Fibroblast of lung (primary cell): ENCODE results near the gene NOL4L. TPM values are rescaled to one million over a fixed set of nuclear protein-coding genes. Genes with fewer than 3 reads are reported as not detected.
"Not testable (repeated sequence)": the region's sequence is repeated elsewhere in the genome, so short reads cannot be mapped to it uniquely, and the experiment has no call there.

Experiments used
- DNase-seq, 2 donors: peaks; one replicate each; pipeline versions ENCODE4 v3.0.0 to v3.0.0-alpha.2; 2010; ENCODE audit warnings: low read depth in 2 of 2
- H2AFZ ChIP-seq: 2 replicates; pipeline ENCODE4 v1.5.1; 2012; ENCODE audit warnings: low read length, control low read depth, inconsistent platforms
- H3K27ac ChIP-seq: 2 replicates; pipeline ENCODE4 v1.5.1; 2011; ENCODE audit warnings: low read length, control low read depth; ENCODE audit not compliant: insufficient read depth
- H3K27me3 ChIP-seq: 2 replicates; pipeline ENCODE4 v1.5.1; 2011; ENCODE audit warnings: mild to moderate bottlenecking, low read length; ENCODE audit not compliant: control insufficient read depth, insufficient read depth
- H3K36me3 ChIP-seq: 2 replicates; pipeline ENCODE4 v1.5.1; 2011; ENCODE audit warnings: low read length; ENCODE audit not compliant: control insufficient read depth, insufficient read depth
- H3K4me1 ChIP-seq: 2 replicates; pipeline ENCODE4 v1.5.1; 2011; ENCODE audit warnings: low read length; ENCODE audit not compliant: control insufficient read depth, insufficient read depth; ENCODE audit errors: extremely low read depth
- H3K4me2 ChIP-seq: 2 replicates; pipeline ENCODE4 v1.5.1; 2011; ENCODE audit warnings: low read length, control low read depth; ENCODE audit not compliant: insufficient read depth; ENCODE audit errors: extremely low read depth
- H3K4me3 ChIP-seq, 4 experiments: fragments of 200-600 bp in 1 of 4; sonication (generic) in 1 of 4; replicated peaks in 1 of 4; 2 replicates each; pipeline ENCODE4 v1.5.1; 2011 to 2016; ENCODE audit warnings: low read length in 4 of 4, low read depth in 3 of 4, mild to moderate bottlenecking in 3 of 4, control low read depth in 2 of 4, inconsistent platforms in 1 of 4, mixed read lengths in 1 of 4; ENCODE audit not compliant: insufficient read depth in 1 of 4; ENCODE audit errors: control extremely low read depth in 1 of 4
- H3K79me2 ChIP-seq: 2 replicates; pipeline ENCODE4 v1.5.1; 2012; ENCODE audit warnings: mild to moderate bottlenecking, low read length, inconsistent platforms; ENCODE audit not compliant: control insufficient read depth, insufficient read depth
- H3K9ac ChIP-seq: 2 replicates; pipeline ENCODE4 v1.5.1; 2011; ENCODE audit warnings: mild to moderate bottlenecking, low read length, control low read depth; ENCODE audit not compliant: insufficient read depth
- H3K9me3 ChIP-seq: 2 replicates; pipeline ENCODE4 v1.5.1; 2012; ENCODE audit warnings: low read depth, low read length; ENCODE audit not compliant: control insufficient read depth, insufficient read depth
- H4K20me1 ChIP-seq: 2 replicates; pipeline ENCODE4 v1.5.1; 2011; ENCODE audit warnings: low read length; ENCODE audit not compliant: control insufficient read depth, insufficient read depth; ENCODE audit errors: extremely low read depth
- EZH2 ChIP-seq: IDR thresholded peaks from 2 replicates; pipeline ENCODE4 v1.5.1; 2012; ENCODE audit warnings: low read length, control low read depth, mild to moderate bottlenecking; ENCODE audit errors: missing control alignments
- polyA plus RNA-seq, 2 donors: library from polyadenylated mRNA; depleted of rRNA in 1 of 2; stranded (reverse) in 1 of 2; unstranded in 1 of 2; fragments of >200 nt; gene quantifications; 2 replicates each; pipeline ENCODE4 v1.2.1, GENCODE V29; 2011 to 2012; ENCODE audit warnings: missing spikeins in 1 of 2
- total RNA-seq: library from RNA; depleted of rRNA; stranded (reverse); fragments of >200 nt; gene quantifications from 2 replicates; pipeline ENCODE4 v1.2.1, GENCODE V29; 2014
- TF ChIP-seq, protein P1 (sequence below), 2 donors: IDR thresholded peaks in 1 of 2; conservative IDR thresholded peaks in 1 of 2; 1 replicate in 1 of 2; 2 replicates in 1 of 2; pipeline ENCODE4 v1.5.1; 2011 to 2012; ENCODE audit warnings: low read length in 2 of 2, control low read depth in 1 of 2, inconsistent platforms in 1 of 2, low read depth in 1 of 2, mild to moderate bottlenecking in 1 of 2

Gene NOL4L
- total and polyA plus RNA-seq, 2 donors (not counting 1 experiment from before 2014, with no cell fraction given) = 3.2 to 4.0 TPM

GRCh38 chr20:32578062-32578461 is 7.1 kb downstream of the NOL4L start:
- not testable (repeated sequence) for H3K27ac ChIP-seq, H2AFZ ChIP-seq, H3K4me3 ChIP-seq, H3K4me2 ChIP-seq, DNase-seq, H3K27me3 ChIP-seq, H3K36me3 ChIP-seq, H3K4me1 ChIP-seq, H3K79me2 ChIP-seq, H3K9ac ChIP-seq, H4K20me1 ChIP-seq, H3K9me3 ChIP-seq

GRCh38 chr20:32577657-32578056 is 7.5 kb downstream of the NOL4L start:
- H3K27ac ChIP-seq = no peak overlapping the region
- TF ChIP-seq, protein P1, sequence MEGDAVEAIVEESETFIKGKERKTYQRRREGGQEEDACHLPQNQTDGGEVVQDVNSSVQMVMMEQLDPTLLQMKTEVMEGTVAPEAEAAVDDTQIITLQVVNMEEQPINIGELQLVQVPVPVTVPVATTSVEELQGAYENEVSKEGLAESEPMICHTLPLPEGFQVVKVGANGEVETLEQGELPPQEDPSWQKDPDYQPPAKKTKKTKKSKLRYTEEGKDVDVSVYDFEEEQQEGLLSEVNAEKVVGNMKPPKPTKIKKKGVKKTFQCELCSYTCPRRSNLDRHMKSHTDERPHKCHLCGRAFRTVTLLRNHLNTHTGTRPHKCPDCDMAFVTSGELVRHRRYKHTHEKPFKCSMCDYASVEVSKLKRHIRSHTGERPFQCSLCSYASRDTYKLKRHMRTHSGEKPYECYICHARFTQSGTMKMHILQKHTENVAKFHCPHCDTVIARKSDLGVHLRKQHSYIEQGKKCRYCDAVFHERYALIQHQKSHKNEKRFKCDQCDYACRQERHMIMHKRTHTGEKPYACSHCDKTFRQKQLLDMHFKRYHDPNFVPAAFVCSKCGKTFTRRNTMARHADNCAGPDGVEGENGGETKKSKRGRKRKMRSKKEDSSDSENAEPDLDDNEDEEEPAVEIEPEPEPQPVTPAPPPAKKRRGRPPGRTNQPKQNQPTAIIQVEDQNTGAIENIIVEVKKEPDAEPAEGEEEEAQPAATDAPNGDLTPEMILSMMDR (conservative IDR thresholded peaks at IDR 0.05 in 1 of 2, IDR thresholded peaks at IDR 0.05 in 1 of 2; ENCODE audit: low read depth in 1 of 2, low read length in 2 of 2) = no peak
- H3K4me1 ChIP-seq = peaks cover 7% of the 10 kb centered on the region
- no peaks in the 10 kb centered on the region for H4K20me1 ChIP-seq
- H3K9me3 ChIP-seq = no peaks in the 10 kb centered on the region
- H3K36me3 ChIP-seq = no peaks in the 10 kb centered on the region
- no peaks in the 10 kb centered on the region for H3K27me3 ChIP-seq
- H3K4me2 ChIP-seq = no peak overlapping the region
- no peak overlapping the region for H3K4me3 ChIP-seq
- H3K9ac ChIP-seq = no peak overlapping the region
- DNase-seq = no peak
- no peak overlapping the region for H2AFZ ChIP-seq
- H3K79me2 ChIP-seq = no peaks in the 10 kb centered on the region

DNA sequence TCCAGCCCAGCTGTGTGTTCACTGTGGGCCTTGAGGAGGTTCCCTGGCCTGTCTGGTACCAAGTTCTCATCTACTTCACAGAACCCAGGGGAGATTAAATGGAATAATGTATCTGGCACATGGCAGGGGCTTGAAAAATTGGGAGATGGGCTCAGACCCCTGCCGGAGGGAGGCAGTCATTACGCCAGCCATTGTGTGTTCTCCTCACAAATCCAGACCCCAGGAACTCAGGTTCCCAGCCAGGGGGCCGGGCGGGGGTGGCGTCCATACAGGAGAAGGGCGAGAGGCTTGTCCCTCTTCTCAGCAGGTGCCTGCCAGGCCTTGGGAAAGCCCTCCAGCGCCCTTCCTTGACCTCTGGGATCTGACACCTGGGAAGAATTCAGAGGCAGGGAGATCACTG is 8.1 kb downstream of the NOL4L start:
- no peak for DNase-seq
- no peaks in the 10 kb centered on the region for H3K9me3 ChIP-seq
- TF ChIP-seq EZH2 = no peak
- TF ChIP-seq, protein P1 (conservative IDR thresholded peaks at IDR 0.05 in 1 of 2, IDR thresholded peaks at IDR 0.05 in 1 of 2; ENCODE audit: low read depth in 1 of 2, low read length in 2 of 2) = no peak

More for the DNA sequence above, 8.1 kb downstream of the NOL4L start:
- Histone ChIP-seq H2AFZ (no peak overlapping the region), H3K4me3 (no peak overlapping the region), H3K4me2 (no peak overlapping the region), H3K9ac (no peak overlapping the region), H3K27me3 (no peaks in the 10 kb centered on the region), H3K4me1 (peaks cover 7% of the 10 kb centered on the region), H3K36me3 (no peaks in the 10 kb centered on the region), H3K27ac (no peak overlapping the region), H3K79me2 (no peaks in the 10 kb centered on the region), H4K20me1 (no peaks in the 10 kb centered on the region)
